HG03139 (cell line): Measurements from ENCODE around the gene BTBD9.
A peak's percentile ranks its signal among the peaks of the same experiment; 100 is the strongest.
"Not testable (repeated sequence)": the region's sequence is repeated elsewhere in the genome, so short reads cannot be mapped to it uniquely, and the experiment has no call there.

Experiments
- ATAC-seq: cut with Tn5 transposase; IDR thresholded peaks from one replicate; pipeline ENCODE4 v1.9.1; 2021; ENCODE audit not compliant: unreplicated experiment

BTBD9 gene

GRCh38 chr6:38649744-38650143 is 10.0 kb upstream of the BTBD9 start:
- no peak for ATAC-seq

DNA sequence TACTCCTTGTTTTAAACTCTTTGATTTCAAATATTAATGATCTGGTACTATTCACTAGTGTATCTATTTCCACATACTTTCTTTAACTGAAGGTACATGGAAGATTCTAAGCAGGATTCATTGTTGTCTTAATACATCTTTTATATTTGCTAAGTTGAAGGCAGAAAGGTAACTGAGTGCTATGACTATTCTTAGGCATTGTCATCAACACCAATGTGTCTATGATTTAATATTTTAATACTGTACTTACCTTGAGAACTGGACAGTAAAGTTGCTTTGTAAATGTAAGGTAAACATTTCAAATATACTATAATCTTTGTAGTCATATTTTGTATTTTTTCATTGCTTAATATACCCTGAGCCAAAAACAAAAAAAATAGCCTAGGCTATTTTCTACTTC is 8.9 kb upstream of the BTBD9 start:
- ATAC-seq: no peak

DNA sequence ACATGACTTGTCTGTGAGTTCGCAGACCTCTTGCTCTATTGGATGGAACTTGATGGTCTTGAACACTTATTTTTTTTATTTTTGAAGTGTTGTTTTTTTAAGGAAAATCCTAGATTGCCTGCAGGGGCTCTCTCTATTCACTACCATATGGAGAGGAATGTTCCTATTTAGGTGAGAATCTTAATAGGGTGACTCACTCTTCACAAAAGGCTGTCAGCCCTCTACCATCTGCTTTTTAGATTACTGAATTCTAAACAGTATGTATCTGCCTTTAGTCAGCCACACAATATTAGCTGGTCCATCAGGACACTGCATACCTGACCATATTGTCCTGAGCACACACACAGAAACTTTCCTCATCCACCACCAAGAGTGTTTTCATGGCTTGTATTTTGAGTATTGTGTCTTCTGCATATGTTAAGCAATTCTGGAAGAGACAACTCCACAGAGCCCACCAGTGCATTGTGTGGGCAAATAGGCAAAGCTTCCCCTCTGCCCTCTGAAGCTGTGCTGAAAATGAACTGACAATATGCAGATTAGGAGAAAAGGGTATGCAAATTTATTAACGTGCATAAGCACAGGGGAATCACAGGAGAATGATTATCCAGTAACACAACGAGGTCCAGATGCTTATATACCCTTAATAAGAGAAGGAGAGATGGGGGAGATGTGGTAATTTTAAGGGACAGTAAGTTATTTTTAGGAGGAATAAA is 6.6 kb upstream of the BTBD9 start:
- ATAC-seq: no peak

DNA sequence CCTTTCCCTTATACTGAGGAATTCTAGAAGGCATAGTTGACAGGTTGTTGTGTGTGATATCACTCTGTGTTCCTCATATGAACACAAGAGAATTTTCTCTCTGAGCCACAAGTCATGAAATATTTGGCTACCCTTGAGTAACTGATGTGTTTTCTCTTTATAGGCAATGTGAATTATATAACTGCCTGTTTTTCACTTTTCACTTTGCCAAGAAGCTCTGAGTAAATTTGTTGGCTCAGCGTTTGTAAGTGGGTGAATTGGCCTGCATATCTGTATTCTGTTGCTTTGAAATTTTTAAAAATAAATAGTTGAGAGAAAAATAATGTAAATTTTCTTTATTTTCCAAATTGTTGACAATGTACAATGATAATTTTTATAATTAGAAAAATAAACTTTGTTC is 5.2 kb upstream of the BTBD9 start:
- no peak for ATAC-seq

DNA sequence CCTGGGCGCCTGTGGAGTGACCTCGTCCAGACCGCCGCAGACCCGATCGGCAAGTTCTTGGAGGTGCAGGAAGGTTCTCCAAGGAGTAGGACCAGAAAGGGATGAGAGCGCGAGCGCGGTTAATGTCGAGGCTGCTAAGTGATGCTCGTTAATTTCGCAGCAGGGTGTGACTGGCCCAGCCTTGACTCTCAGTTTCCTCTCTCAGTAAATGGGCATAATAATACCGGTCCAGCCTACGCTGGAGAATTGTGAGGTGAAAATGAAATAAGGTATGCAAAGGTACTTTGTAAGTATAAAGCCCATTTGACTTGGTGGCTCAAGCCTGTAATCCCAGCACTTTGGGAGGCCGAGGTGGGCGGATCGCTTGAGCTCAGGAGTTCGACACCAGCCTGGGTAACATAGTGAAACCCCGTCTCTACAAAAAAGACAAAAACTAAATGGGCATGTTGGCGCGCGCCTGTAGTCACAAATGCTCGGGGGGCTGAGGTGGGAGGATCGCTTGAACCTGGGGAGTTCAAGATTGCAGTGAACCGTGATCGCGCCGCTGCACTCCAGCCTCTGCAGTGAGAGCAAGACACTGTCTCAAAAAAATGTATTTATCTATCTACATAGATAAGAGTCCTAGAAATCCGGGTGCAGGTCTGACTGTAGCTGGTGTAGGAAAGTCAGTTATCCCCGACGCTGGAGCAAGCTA is 634 bp upstream of the BTBD9 start:
- ATAC-seq: no peak

DNA sequence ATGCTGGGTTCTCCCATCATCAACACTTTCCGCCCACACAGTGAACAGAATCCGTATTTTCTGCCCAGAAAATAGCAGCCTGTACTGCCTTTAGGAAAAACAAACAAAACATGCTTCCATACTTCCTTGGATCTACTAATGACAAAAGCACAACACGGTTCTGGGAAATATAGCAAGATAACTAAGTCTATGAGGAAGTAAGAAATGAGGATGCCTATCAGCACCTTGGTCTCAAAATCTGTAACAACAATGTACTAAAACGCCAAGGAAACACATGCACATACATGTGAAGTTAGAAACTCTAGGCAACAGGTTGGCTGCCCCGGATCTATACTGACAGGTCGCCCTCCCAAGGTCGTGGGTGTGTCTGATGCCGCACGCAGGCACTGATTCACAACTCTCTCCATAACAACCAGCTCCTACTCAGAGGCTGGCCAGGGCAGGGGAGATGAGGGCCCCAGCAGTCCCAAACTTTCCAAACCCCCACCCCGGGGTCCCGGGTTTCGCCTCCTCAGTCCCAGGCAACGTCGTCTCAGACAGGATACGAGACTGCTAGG is 710 bp downstream of the BTBD9 start:
- peak; percentile 21 for ATAC-seq

DNA sequence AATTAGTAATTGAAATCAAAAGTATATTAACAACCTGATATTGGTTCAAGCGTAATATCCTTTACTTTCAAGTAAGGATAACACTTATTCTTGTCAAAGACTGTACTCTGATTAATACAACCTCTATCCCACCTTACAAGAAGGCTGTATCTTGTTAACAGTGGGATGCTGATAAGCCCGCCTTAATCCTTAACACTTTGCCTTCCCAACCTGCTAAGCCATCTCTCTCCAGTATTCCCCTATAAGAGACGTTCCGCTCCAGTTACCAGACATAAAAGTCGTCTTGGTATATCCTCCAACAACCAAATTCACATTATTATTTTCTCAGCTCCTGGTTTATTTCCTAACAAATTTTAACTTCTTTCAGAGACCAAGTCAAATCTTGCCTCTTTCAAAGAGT is 2.0 kb downstream of the BTBD9 start:
- no peak for ATAC-seq

- ATAC-seq: no peak
These were observed 3.7 kb downstream of the BTBD9 start for GRCh38 chr6:38636027-38636426.

- no peak for ATAC-seq
These were observed 5.2 kb downstream of the BTBD9 start for GRCh38 chr6:38634518-38634917.

DNA sequence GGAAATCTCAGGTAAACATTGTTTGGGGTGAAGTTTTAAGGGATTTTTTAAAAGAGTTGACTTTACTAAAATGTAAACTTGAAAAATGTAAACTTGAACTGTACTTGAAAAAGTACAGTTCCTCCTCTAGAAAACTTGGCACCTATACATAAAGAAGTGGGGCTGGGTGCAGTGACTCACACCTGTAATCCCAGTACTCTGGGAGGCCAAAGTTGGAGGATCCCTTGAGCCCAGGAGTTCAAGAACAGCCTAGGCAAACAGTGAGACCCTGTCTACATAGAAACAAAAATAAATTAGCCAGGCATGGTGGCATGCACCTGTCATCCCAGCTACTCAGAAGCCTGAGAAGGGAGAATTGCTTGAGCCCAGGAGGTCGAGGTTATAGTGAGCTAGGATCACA is 7.2 kb downstream of the BTBD9 start:
- no peak for ATAC-seq

- no peak for ATAC-seq
These were observed 8.4 kb downstream of the BTBD9 start for GRCh38 chr6:38631186-38631783.

GRCh38 chr6:38625217-38625616 is 14.5 kb downstream of the BTBD9 start:
- ATAC-seq: no peak

GRCh38 chr6:38619342-38619741 is 20.4 kb downstream of the BTBD9 start:
- not testable (repeated sequence) for ATAC-seq

DNA sequence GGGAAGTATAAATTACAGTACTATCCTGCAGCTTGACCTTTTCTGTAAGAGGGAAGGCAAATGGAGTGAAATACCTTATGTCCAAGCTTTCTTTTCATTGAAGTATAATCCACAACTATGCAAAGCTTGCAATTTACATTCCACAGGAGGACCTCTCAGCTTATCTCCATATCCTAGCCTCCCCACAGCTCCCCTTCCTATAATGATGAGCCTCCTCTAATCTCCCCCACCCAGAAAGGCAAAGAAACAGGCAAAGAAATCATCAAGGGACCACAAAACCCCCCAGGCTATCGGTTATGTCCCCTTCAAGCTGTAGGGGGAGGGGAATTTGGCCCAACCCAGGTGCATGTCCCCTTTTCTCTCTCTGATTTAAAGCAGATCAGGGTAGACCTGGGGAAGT is 21.4 kb downstream of the BTBD9 start:
- not testable (repeated sequence) for ATAC-seq

GRCh38 chr6:38617856-38618255 is 21.9 kb downstream of the BTBD9 start:
- no peak for ATAC-seq

DNA sequence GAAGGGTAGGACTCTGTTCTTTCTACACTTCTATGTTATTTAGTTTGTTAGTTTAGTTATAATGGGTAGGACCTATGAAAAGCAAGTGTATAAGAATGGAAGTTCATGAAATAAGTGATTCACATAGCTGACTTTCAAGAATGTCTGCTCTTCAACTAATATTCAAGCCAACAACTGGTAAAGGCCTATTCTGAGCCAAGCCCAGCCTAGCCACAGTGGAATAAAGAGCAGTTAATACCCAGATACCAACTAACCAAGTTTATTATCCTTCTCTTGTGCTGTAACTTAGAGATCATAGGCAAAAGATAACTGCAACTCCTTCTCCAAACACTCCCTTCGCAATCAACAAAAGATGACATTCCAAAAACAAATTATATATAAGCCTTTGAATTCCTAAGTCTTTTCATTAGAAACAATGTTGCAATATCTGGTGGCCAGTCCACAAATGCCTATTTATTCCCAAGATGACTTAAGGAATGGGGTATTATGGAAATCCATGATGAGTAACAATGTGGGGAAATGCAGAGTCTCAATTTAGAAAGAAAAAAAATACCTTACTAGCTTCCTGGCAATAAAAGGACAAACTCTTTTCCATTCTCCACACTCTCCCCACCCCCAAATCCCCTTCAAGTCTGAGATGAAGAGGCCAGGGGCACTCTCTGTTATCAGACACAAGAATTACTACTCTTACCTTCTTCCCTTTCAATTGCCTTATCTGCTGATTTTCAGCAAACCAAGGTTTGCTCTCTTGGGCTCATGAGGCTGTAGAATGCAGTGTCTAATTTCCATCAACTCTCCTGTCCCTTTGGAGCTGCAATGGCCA is 27.4 kb downstream of the BTBD9 start:
- ATAC-seq: no peak

GRCh38 chr6:38610050-38610625 is 29.6 kb downstream of the BTBD9 start:
- ATAC-seq: no peak

DNA sequence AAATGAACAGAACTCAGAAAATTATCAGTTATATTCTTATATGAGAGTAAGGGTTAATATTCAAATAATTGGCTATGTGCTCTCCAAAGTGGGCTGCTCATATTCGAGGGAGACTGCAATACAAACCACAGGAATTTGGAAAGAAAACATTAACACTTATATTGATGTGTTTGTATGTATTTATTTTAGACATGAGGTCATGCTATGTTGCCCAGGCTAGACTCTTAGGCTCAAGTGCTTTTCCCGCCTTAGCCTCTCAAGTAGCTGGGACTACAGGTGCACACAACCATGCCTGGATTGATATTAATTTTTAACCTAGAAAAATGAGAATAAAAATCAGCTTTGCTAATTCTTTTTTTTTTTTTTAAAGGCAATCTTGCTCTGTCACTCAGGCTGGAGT is 35.0 kb downstream of the BTBD9 start:
- no peak for ATAC-seq

DNA sequence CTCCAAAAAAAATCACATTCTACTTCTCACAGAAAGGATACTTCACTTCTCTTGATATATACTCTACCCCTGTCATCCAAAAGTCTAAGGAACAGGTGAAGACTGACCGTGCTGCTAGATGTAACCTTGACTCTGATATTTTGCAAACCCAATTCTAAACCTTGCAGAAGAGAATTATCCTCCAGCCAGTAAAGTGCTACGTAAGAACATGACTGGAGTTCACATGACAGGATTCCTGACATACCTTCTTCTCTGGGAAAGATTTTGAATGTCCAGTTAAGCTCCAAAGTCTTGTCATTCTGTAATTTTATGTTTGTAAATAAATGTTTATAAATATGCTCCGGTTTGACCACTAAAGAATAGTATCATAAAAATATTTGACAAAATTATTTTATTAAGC is 35.8 kb downstream of the BTBD9 start:
- no peak for ATAC-seq

GRCh38 chr6:38603496-38603895 is 36.2 kb downstream of the BTBD9 start:
- ATAC-seq: no peak
